ENCODE measurements around the gene RPL12. TPM values are rescaled to one million over a fixed set of nuclear protein-coding genes. Genes with fewer than 3 reads are reported as not detected.

Gene RPL12
- total RNA-seq, 1 experiment from 2014 or later = 1,304 TPM

- no peak for DNase-seq (ENCODE audit: low read depth)
These were observed 45.7 kb downstream of the RPL12 start for GRCh38 chr9:127405344-127406125.

GRCh38 chr9:127404631-127405030 is 46.6 kb downstream of the RPL12 start:
- no peak for DNase-seq (ENCODE audit: low read depth)

DNA sequence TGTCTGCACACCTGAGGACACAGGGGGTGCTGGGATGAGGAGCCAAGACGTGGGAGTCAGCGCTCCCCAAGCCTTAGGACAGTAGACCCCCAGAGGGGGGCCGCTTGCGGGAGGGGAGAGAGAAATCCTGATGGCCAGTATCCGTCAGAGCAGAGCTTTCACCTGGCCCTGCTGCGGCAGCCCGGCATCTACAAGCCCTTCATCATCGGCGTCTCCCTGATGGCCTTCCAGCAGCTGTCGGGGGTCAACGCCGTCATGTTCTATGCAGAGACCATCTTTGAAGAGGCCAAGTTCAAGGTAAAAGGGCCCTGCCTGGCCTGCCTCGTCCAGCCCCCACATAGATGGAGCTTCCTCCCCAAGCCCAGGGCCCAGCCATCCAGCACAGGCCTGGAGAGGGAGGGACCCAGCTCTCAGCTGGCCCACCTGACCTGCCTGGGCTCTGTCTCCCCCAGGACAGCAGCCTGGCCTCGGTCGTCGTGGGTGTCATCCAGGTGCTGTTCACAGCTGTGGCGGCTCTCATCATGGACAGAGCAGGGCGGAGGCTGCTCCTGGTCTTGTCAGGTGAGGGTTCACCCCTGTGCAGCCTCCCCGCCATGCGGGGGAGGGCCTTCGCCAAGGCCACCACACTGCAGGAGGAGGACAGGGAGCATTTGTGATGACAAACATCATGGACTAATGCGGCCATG is 47.6 kb downstream of the RPL12 start:
- DNase-seq (ENCODE audit: low read depth) = no peak

DNA sequence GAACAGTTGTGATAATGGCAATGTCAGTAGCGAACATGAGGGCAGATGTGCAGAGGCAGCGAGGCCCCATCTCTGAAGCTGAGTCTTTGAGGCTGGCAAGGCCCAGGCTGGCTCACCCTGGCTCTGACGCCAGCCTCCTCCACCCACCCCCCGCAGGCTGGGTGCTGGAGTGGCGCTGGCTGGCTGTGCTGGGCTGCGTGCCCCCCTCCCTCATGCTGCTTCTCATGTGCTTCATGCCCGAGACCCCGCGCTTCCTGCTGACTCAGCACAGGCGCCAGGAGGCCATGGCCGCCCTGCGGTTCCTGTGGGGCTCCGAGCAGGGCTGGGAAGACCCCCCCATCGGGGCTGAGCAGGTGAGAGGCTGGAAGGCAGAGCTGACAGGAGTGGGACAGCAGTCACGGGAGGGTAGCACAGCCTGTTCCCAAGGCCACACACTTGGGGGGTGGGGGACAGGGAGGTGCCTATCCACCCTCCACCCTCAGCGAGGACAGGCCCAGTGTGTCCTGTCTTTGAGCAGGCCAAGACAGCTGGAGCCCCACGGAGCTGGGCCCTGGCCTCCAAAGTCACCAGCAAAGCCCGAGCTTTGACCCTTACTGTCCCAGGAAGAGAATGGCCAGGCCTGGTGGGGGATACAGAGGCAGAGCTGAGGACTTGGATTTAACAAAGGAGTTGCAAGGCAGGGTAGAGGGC is 48.7 kb downstream of the RPL12 start:
- no peak for DNase-seq (ENCODE audit: low read depth)

DNA sequence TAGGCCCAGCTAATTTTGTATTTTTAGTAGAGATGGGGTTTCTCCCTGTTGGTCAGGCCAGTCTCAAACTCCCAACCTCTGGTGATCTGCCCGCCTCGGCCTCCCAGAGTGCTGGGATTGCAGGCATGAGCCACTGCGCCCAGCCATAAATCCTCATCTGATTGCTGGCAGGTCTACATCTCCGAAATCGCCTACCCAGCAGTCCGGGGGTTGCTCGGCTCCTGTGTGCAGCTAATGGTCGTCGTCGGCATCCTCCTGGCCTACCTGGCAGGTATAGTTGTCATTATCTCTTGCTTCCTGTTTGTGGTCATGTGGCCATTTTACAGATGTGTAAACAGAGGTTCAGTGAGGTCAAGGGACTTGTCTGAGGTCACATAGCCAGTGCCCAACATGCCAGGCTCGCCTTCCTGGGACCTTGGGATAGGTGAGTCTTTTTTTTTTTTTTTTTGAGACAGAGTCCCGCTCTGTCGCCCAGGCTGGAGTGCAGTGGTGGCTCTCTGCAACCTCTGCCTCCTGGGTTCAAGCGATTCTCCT is 51.4 kb downstream of the RPL12 start:
- no peak for DNase-seq (ENCODE audit: low read depth)

DNA sequence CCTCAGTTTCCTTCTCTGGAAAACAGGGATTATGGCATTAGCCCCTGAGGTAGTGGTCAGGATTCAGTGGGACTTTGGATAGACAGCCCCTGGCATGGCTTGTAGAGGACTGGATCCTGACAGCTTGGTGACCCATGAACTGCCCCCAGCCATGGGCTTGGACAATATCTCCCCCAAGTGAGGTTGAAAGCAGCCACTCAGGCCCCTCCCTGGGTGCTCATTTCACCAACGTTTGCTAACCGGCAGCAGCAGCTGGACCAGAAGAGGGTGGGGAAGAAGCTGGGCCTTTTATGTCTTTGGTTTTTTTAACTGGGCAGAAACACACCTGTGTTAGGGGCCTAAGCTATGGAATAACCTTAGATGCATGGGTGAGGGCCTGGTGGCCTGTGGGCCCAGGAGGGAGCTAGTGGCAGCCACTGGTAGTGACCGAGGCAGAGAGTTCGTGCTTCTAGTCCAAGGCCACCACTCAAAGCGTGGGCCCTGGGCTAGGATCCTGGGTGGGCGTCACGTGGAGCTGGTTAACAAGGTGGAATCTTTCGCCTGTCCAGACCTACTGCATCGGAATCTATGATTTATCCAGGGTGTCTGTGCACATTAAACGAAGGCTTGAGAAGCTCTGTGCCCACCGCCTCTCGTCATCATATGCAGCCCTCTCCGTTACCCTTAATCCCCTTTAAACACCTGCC is 52.3 kb downstream of the RPL12 start:
- no peak for DNase-seq (ENCODE audit: low read depth)

DNA sequence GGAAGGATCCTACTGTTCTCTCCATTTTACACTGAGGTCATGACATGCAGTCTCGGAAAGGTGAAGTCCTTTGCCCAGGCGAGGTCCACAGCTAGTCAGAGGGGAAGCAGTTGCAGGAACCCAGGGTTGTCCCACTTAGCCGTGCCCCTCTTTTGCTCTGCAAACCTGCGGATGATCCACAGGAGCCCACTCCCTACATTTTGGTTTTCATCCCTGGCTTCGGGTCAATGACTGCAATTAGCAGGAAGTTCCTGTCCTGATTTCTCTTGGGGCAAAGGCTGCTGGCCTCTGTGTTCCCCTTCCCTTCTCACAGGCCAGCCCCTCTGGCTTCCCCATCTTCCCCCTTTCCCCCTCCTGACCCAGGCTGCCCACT is 52.9 kb downstream of the RPL12 start:
- DNase-seq (ENCODE audit: low read depth) = no peak

Other genes with a start within 250 kb of the RPL12 start
- 3.6 and 5.9 TPM in 2 replicates for gene GARNL3, start 186.6 kb downstream of the RPL12 start, total RNA-seq (2014; rRNA removed; shearing (Covaris generic))
- gene SLC2A8, start 54.2 kb downstream of the RPL12 start, total RNA-seq (2014; rRNA removed; shearing (Covaris generic)) = 27.0 and 31.7 TPM in 2 replicates
- gene ZNF79, start 27.0 kb downstream of the RPL12 start, total RNA-seq (2014; rRNA removed; shearing (Covaris generic)) = 6.0 and 9.4 TPM in 2 replicates
- gene LRSAM1, start 104 bp upstream of the RPL12 start, total RNA-seq (2014; rRNA removed; shearing (Covaris generic)) = 9.5 and 12.4 TPM in 2 replicates
- gene STXBP1, start 160.9 kb upstream of the RPL12 start, total RNA-seq (2014; rRNA removed; shearing (Covaris generic)) = 15.0 and 32.1 TPM in 2 replicates